HepG2 (cell line): ENCODE results near the gene TIMELESS. TPM values are rescaled to one million over a fixed set of nuclear protein-coding genes. Genes with fewer than 3 reads are reported as not detected.
A peak's percentile ranks its signal among the peaks of the same experiment; 100 is the strongest.

ENCODE experiments used
- CREB1 ChIP-seq, 2 experiments: fragments of 450-650 bp in 1 of 2; IDR thresholded peaks; 2 replicates each; pipeline ENCODE4 v1.6.1; 2016 to 2017; ENCODE audit warnings: control low read depth in 1 of 2, mild to moderate bottlenecking in 1 of 2, missing compliant biosample characterization in 1 of 2, missing genetic modification characterization in 1 of 2
- CTCF ChIP-seq: sonication (generic); formaldehyde crosslinking; IDR thresholded peaks from 2 replicates; pipeline ENCODE4 v1.5.0; 2020; ENCODE audit warnings: mild to moderate bottlenecking, missing genetic modification reagents, moderate library complexity
- ERF ChIP-seq: IDR thresholded peaks from 2 replicates; pipeline ENCODE4 v1.6.1; 2018; ENCODE audit warnings: missing biosample characterization, missing genetic modification reagents
- FOXO1 ChIP-seq: sonication (generic); formaldehyde crosslinking; IDR thresholded peaks from 2 replicates; pipeline ENCODE4 v1.4.0; 2020; ENCODE audit warnings: missing genetic modification reagents
- HDAC2 ChIP-seq: sonication (generic); formaldehyde crosslinking; IDR thresholded peaks from 2 replicates; pipeline ENCODE4 v1.4.0; 2020; ENCODE audit warnings: missing genetic modification reagents
- JDP2 ChIP-seq: sonication (generic); formaldehyde crosslinking; IDR thresholded peaks from 2 replicates; pipeline ENCODE4 v1.8.1; 2022; ENCODE audit warnings: missing genetic modification reagents, borderline replicate concordance
- RBM22 ChIP-seq: fragments of 200-400 bp; formaldehyde crosslinking; optimal IDR thresholded peaks from 2 replicates; pipeline ENCODE3; 2017; ENCODE audit warnings: mild to moderate bottlenecking, low read length, moderate library complexity
- SIX4 ChIP-seq: sonication (generic); formaldehyde crosslinking; IDR thresholded peaks from 2 replicates; pipeline ENCODE4 v1.4.0; 2020; ENCODE audit warnings: missing genetic modification reagents
- SP140L ChIP-seq: sonication (generic); formaldehyde crosslinking; IDR thresholded peaks from 2 replicates; pipeline ENCODE4 v1.4.0; 2020; ENCODE audit warnings: missing genetic modification reagents, borderline replicate concordance
- XRCC5 ChIP-seq: fragments of 200-400 bp; formaldehyde crosslinking; optimal IDR thresholded peaks from 2 replicates; pipeline ENCODE3; 2017; ENCODE audit warnings: mild to moderate bottlenecking, low read length
- ZFP36 ChIP-seq: fragments of 150-350 bp; IDR thresholded peaks from 2 replicates; pipeline ENCODE4 v1.6.1; 2018; ENCODE audit warnings: borderline replicate concordance, low read length, low read depth; ENCODE audit not compliant: partially characterized antibody
- ZFP37 ChIP-seq: sonication (generic); formaldehyde crosslinking; IDR thresholded peaks from 2 replicates; pipeline ENCODE4 v1.4.0; 2020; ENCODE audit warnings: missing genetic modification reagents, borderline replicate concordance
- ZNF383 ChIP-seq: sonication (generic); formaldehyde crosslinking; IDR thresholded peaks from 2 replicates; pipeline ENCODE4 v1.4.0; 2020; ENCODE audit warnings: missing genetic modification reagents, mild to moderate bottlenecking, borderline replicate concordance
- ZNF674 ChIP-seq: sonication (generic); formaldehyde crosslinking; IDR thresholded peaks from 2 replicates; pipeline ENCODE4 v1.5.0; 2020; ENCODE audit warnings: low read depth, mild to moderate bottlenecking, missing genetic modification reagents
- polyA plus RNA-seq, 8 experiments: library from polyadenylated mRNA; depleted of rRNA in 3 of 8; stranded (reverse) in 7 of 8; unstranded in 1 of 8; fragments of >200 nt; fragmentation: Illumina TruSeq in 4 of 8; extraction: Trizol in 4 of 8; gene quantifications; 2 replicates each; pipeline versions ENCODE4 v1.2.1 to v1.2.3, GENCODE V29; 2011 to 2016; ENCODE audit warnings: low read depth in 4 of 8, missing spikeins in 1 of 8, mixed read lengths in 1 of 8; ENCODE audit not compliant: insufficient read depth in 1 of 8
- total RNA-seq, 5 experiments: library from RNA; depleted of rRNA; stranded (reverse); fragments of >200 nt; fragmentation: Illumina TruSeq; extraction: Trizol; gene quantifications; 2 replicates each; pipeline ENCODE4 v1.2.3, GENCODE V29; 2016; ENCODE audit warnings: low read depth in 1 of 5
- TF ChIP-seq, protein P1 (sequence below): IDR thresholded peaks from 2 replicates; pipeline ENCODE4 v1.6.1; 2016; ENCODE audit warnings: missing genetic modification reagents, missing compliant biosample characterization
- TF ChIP-seq, protein P2 (sequence below): sonication (generic); formaldehyde crosslinking; IDR thresholded peaks from 2 replicates; pipeline ENCODE4 v1.4.0; 2020; ENCODE audit warnings: mild to moderate bottlenecking, low read depth, missing genetic modification reagents
- TF ChIP-seq, protein P3 (sequence below): sonication (generic); formaldehyde crosslinking; IDR thresholded peaks from 2 replicates; pipeline ENCODE4 v1.5.0; 2020; ENCODE audit warnings: mild to moderate bottlenecking, missing genetic modification reagents
- TF ChIP-seq, protein P4 (sequence below): sonication (generic); formaldehyde crosslinking; IDR thresholded peaks from 2 replicates; pipeline ENCODE4 v1.4.0; 2020; ENCODE audit warnings: mild to moderate bottlenecking, missing genetic modification reagents

The TIMELESS gene
- total and polyA plus RNA-seq, 2 of the 13 experiments (the other 11 are each of a cell fraction or from before 2014, with no cell fraction given): 4.0 to 20.3 TPM

- TF ChIP-seq, protein P1, sequence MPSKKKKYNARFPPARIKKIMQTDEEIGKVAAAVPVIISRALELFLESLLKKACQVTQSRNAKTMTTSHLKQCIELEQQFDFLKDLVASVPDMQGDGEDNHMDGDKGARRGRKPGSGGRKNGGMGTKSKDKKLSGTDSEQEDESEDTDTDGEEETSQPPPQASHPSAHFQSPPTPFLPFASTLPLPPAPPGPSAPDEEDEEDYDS (CRISPR knock-in tag): peak; percentile 21; the same call in 1 of the 2 replicates
- TF ChIP-seq HDAC2 (CRISPR knock-in tag) (peak; percentile 48; the same call in 1 of the 2 replicates), ZNF383 (CRISPR knock-in tag) (no peak), ZFP36 (no peak), JDP2 (CRISPR knock-in tag) (no peak; the same call in 1 of the 2 replicates), RBM22 (no peak), SP140L (peak; percentile 81; the same call in 1 of the 2 replicates), SIX4 (CRISPR knock-in tag) (0 out of 2 replicates have a peak, but pooled peaks have one; percentile 10), CREB1 (IDR thresholded peaks at IDR 0.05) (no peak), CREB1 (CRISPR knock-in tag; IDR thresholded peaks at IDR 0.05) (no peak; the same call in 1 of the 2 replicates), XRCC5 (peak; percentile 71), CTCF (CRISPR knock-in tag) (peak; percentile 45), ZFP37 (CRISPR knock-in tag) (0 out of 2 replicates have a peak, but pooled peaks have one; percentile 45), ZNF674 (CRISPR knock-in tag) (no peak), ERF (peak; percentile 88), FOXO1 (CRISPR knock-in tag) (peak; percentile 39; the same call in 1 of the 2 replicates)
- TF ChIP-seq, protein P2, sequence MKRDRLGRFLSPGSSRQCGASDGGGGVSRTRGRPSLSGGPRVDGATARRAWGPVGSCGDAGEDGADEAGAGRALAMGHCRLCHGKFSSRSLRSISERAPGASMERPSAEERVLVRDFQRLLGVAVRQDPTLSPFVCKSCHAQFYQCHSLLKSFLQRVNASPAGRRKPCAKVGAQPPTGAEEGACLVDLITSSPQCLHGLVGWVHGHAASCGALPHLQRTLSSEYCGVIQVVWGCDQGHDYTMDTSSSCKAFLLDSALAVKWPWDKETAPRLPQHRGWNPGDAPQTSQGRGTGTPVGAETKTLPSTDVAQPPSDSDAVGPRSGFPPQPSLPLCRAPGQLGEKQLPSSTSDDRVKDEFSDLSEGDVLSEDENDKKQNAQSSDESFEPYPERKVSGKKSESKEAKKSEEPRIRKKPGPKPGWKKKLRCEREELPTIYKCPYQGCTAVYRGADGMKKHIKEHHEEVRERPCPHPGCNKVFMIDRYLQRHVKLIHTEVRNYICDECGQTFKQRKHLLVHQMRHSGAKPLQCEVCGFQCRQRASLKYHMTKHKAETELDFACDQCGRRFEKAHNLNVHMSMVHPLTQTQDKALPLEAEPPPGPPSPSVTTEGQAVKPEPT (CRISPR knock-in tag): no peak
- TF ChIP-seq, protein P3, sequence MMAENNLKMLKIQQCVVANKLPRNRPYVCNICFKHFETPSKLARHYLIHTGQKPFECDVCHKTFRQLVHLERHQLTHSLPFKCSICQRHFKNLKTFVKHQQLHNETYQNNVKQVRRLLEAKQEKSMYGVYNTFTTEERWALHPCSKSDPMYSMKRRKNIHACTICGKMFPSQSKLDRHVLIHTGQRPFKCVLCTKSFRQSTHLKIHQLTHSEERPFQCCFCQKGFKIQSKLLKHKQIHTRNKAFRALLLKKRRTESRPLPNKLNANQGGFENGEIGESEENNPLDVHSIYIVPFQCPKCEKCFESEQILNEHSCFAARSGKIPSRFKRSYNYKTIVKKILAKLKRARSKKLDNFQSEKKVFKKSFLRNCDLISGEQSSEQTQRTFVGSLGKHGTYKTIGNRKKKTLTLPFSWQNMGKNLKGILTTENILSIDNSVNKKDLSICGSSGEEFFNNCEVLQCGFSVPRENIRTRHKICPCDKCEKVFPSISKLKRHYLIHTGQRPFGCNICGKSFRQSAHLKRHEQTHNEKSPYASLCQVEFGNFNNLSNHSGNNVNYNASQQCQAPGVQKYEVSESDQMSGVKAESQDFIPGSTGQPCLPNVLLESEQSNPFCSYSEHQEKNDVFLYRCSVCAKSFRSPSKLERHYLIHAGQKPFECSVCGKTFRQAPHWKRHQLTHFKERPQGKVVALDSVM (CRISPR knock-in tag): peak; percentile 57; the same call in 1 of the 2 replicates
- TF ChIP-seq, protein P4, sequence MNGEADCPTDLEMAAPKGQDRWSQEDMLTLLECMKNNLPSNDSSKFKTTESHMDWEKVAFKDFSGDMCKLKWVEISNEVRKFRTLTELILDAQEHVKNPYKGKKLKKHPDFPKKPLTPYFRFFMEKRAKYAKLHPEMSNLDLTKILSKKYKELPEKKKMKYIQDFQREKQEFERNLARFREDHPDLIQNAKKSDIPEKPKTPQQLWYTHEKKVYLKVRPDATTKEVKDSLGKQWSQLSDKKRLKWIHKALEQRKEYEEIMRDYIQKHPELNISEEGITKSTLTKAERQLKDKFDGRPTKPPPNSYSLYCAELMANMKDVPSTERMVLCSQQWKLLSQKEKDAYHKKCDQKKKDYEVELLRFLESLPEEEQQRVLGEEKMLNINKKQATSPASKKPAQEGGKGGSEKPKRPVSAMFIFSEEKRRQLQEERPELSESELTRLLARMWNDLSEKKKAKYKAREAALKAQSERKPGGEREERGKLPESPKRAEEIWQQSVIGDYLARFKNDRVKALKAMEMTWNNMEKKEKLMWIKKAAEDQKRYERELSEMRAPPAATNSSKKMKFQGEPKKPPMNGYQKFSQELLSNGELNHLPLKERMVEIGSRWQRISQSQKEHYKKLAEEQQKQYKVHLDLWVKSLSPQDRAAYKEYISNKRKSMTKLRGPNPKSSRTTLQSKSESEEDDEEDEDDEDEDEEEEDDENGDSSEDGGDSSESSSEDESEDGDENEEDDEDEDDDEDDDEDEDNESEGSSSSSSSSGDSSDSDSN (CRISPR knock-in tag): peak; percentile 59
Observed at GRCh38 chr12:56448860-56449621, at the start of gene TIMELESS (continued).
